IMR-90 (cell line): ENCODE measurements around the gene PTX4.

Source experiments
- CTCF ChIP-seq: conservative IDR thresholded peaks from 2 replicates; pipeline ENCODE4 v1.5.1; 2012; ENCODE audit warnings: mild to moderate bottlenecking, low read depth, low read length, improper control_type of control experiment
- RFX5 ChIP-seq: IDR thresholded peaks from 2 replicates; pipeline ENCODE4 v1.8.0; 2012; ENCODE audit warnings: low read depth, mild to moderate bottlenecking, low read length, moderate library complexity

- TF ChIP-seq CTCF (no peak), RFX5 (no peak)
These were observed 34.2 kb downstream of the PTX4 start for GRCh38 chr16:1454561-1454960.
